Measurements from ENCODE around the gene ST3GAL3. TPM values are rescaled to one million over a fixed set of nuclear protein-coding genes. Genes with fewer than 3 reads are reported as not detected.

The ST3GAL3 gene
- total RNA-seq, 1 donor from 2014 or later: 15.2 TPM

- Mint-ChIP-seq H3K27me3 (ENCODE audit: low read depth) (no peaks in the 10 kb centered on the region), H3K4me1 (ENCODE audit: low read depth) (peaks cover 61% of the 10 kb centered on the region), H3K36me3 (ENCODE audit: low read depth) (peaks cover 30% of the 10 kb centered on the region), H3K9me3 (ENCODE audit: low read depth) (no peaks in the 10 kb centered on the region), H3K27ac (ENCODE audit: unreplicated experiment) (peak overlapping the region; percentile 80), H3K4me3 (ENCODE audit: unreplicated experiment) (peak overlapping the region; percentile 83)
- no peak for TF ChIP-seq CTCF (IDR thresholded peaks at IDR 0.05)
- no peak for DNase-seq (ENCODE audit: low spot score)
Observed at GRCh38 chr1:43978264-43978550, 270.9 kb downstream of the ST3GAL3 start.

GRCh38 chr1:43978551-43979260 lies 271.4 kb downstream of the ST3GAL3 start, which contains the start of gene B4GALT2:
B4GALT2 (plus strand) TSS chr1:43979210; CDS start chr1:43981161, 1,951 bp downstream.
- H3K4me3 Mint-ChIP-seq (ENCODE audit: unreplicated experiment): peak within 1 kb of the TSS; percentile 91
- DNase-seq (ENCODE audit: low spot score): no peak
- no peaks in the 10 kb centered on the region for H3K27me3 Mint-ChIP-seq (ENCODE audit: low read depth)
- peaks cover 63% of the 10 kb centered on the region for H3K4me1 Mint-ChIP-seq (ENCODE audit: low read depth)
- H3K36me3 Mint-ChIP-seq (ENCODE audit: low read depth): peaks cover 34% of the 10 kb centered on the region
- TF ChIP-seq CTCF (IDR thresholded peaks at IDR 0.05): no peak
- peak within 1 kb of the TSS; percentile 90 for H3K27ac Mint-ChIP-seq (ENCODE audit: unreplicated experiment)
- H3K9me3 Mint-ChIP-seq (ENCODE audit: low read depth): no peaks in the 10 kb centered on the region

- DNase-seq (ENCODE audit: low spot score): no peak
- H3K4me1 Mint-ChIP-seq (ENCODE audit: low read depth): peaks cover 58% of the 10 kb centered on the region
- H3K27me3 Mint-ChIP-seq (ENCODE audit: low read depth): no peaks in the 10 kb centered on the region
- peaks cover 35% of the 10 kb centered on the region for H3K36me3 Mint-ChIP-seq (ENCODE audit: low read depth)
- H3K27ac Mint-ChIP-seq (ENCODE audit: unreplicated experiment): no peak overlapping the region
- no peak for TF ChIP-seq CTCF (IDR thresholded peaks at IDR 0.05)
- no peak overlapping the region for H3K4me3 Mint-ChIP-seq (ENCODE audit: unreplicated experiment)
- no peaks in the 10 kb centered on the region for H3K9me3 Mint-ChIP-seq (ENCODE audit: low read depth)
Observed at GRCh38 chr1:43979261-43979527, 271.9 kb downstream of the ST3GAL3 start.

GRCh38 chr1:43979528-43980254 lies 272.4 kb downstream of the ST3GAL3 start:
- DNase-seq (ENCODE audit: low spot score): no peak
- H3K4me3 Mint-ChIP-seq (ENCODE audit: unreplicated experiment): peak overlapping the region; percentile 91
- H3K36me3 Mint-ChIP-seq (ENCODE audit: low read depth): peaks cover 38% of the 10 kb centered on the region
- no peaks in the 10 kb centered on the region for H3K27me3 Mint-ChIP-seq (ENCODE audit: low read depth)
- peak overlapping the region; percentile 90 for H3K27ac Mint-ChIP-seq (ENCODE audit: unreplicated experiment)
- TF ChIP-seq CTCF (IDR thresholded peaks at IDR 0.05): no peak
- no peaks in the 10 kb centered on the region for H3K9me3 Mint-ChIP-seq (ENCODE audit: low read depth)
- H3K4me1 Mint-ChIP-seq (ENCODE audit: low read depth): peaks cover 56% of the 10 kb centered on the region

GRCh38 chr1:43980255-43981134 lies 273.2 kb downstream of the ST3GAL3 start:
- peak overlapping the region; percentile 91 for H3K4me3 Mint-ChIP-seq (ENCODE audit: unreplicated experiment)
- H3K4me1 Mint-ChIP-seq (ENCODE audit: low read depth): peaks cover 56% of the 10 kb centered on the region
- DNase-seq (ENCODE audit: low spot score): no peak
- no peak for TF ChIP-seq CTCF (IDR thresholded peaks at IDR 0.05)
- H3K27ac Mint-ChIP-seq (ENCODE audit: unreplicated experiment): peak overlapping the region; percentile 90
- H3K9me3 Mint-ChIP-seq (ENCODE audit: low read depth): no peaks in the 10 kb centered on the region
- peaks cover 40% of the 10 kb centered on the region for H3K36me3 Mint-ChIP-seq (ENCODE audit: low read depth)
- no peaks in the 10 kb centered on the region for H3K27me3 Mint-ChIP-seq (ENCODE audit: low read depth)
